Testis (tissue), 3 donors: ENCODE data around the gene PTPRD. TPM values are rescaled to one million over a fixed set of nuclear protein-coding genes. Genes with fewer than 3 reads are reported as not detected.

ENCODE experiments used
- DNase-seq: peaks from one replicate; pipeline ENCODE4 v3.0.0-alpha.2; 2019
- H3K27ac ChIP-seq, 2 donors: fragments of 200-600 bp; sonication (generic); one replicate each; pipeline ENCODE4 v1.5.1; 2019
- H3K27me3 ChIP-seq: fragments of 200-600 bp; sonication (generic); one replicate; pipeline ENCODE4 v1.5.1; 2019
- H3K36me3 ChIP-seq: fragments of 200-600 bp; sonication (generic); one replicate; pipeline ENCODE4 v1.5.1; 2017; ENCODE audit warnings: low read depth; ENCODE audit errors: missing control alignments
- H3K4me1 ChIP-seq: fragments of 200-600 bp; sonication (generic); one replicate; pipeline ENCODE4 v1.5.1; 2019
- H3K4me3 ChIP-seq, 2 donors: fragments of 200-600 bp; sonication (generic); one replicate each; pipeline ENCODE4 v1.5.1; 2017 to 2019
- H3K9me3 ChIP-seq: fragments of 200-600 bp; sonication (generic); one replicate; pipeline ENCODE4 v1.5.1; 2017
- CTCF ChIP-seq, 3 experiments: fragments of 450-650 bp in 2 of 3; fragments of 200-600 bp in 1 of 3; sonication (generic) in 1 of 3; IDR thresholded peaks; one replicate each; pipeline ENCODE4 v1.5.1; 2016 to 2019; ENCODE audit warnings: antibody characterized with exemption in 3 of 3, mild to moderate bottlenecking in 2 of 3, moderate library complexity in 1 of 3
- POLR2A ChIP-seq: fragments of 450-650 bp; IDR thresholded peaks from one replicate; pipeline ENCODE4 v1.6.1; 2017; ENCODE audit warnings: antibody characterized with exemption, mild to moderate bottlenecking, moderate library complexity
- WGBS, 2 donors: methylation state at CpG; one replicate each; pipeline ENCODE4 v1.1.5; 2018; 5-methylcytosine and 5-hydroxymethylcytosine counted together
- intact Hi-C: fragments of 100-400 bp; cut with DNase I; formaldehyde crosslinking; loops from one replicate; pipeline ENCODE4 v1.15.1; 2023; ENCODE audit warnings: low total_unique reads
- polyA plus RNA-seq: library from polyadenylated mRNA; stranded (reverse); fragments of 350-450 nt; fragmentation: Illumina TruSeq; extraction: RNeasy Lipid Tissue Mini Kit (QIAGEN cat#74804); gene quantifications from one replicate; pipeline ENCODE4 v1.2.3, GENCODE V29; 2014; ENCODE audit warnings: low read depth, low replicate concordance; ENCODE audit not compliant: insufficient read depth
- total RNA-seq, 2 donors: library from RNA; depleted of rRNA; stranded (reverse); fragments of >200 nt; gene quantifications; one replicate each; pipeline ENCODE4 v1.2.3, GENCODE V29; 2016

Gene PTPRD
- total and polyA plus RNA-seq, 3 donors from 2014 or later, result 15.4 to 33.6 (median 32.5) TPM

GRCh38 chr9:10447036-10447435 is 165.8 kb downstream of the PTPRD start:
- H3K27me3 ChIP-seq, result no peaks in the 10 kb centered on the region
- no peak for DNase-seq
- no peak overlapping the region for H3K4me3 ChIP-seq
- H3K27ac ChIP-seq, result no peak overlapping the region
- no peaks in the 10 kb centered on the region for H3K36me3 ChIP-seq
- H3K4me1 ChIP-seq, result no peaks in the 10 kb centered on the region
- H3K9me3 ChIP-seq, result no peaks in the 10 kb centered on the region
- WGBS, 2 donors, result 85 to 87% methylated on average over 3 of the region's 3 CpGs
- intact Hi-C loops, result no loop called here
- TF ChIP-seq CTCF (IDR thresholded peaks at IDR 0.05), result no peak

GRCh38 chr9:10443868-10444204 is 169.0 kb downstream of the PTPRD start:
- Histone ChIP-seq H3K9me3 (no peaks in the 10 kb centered on the region), H3K4me3 (no peak overlapping the region), H3K36me3 (no peaks in the 10 kb centered on the region), H3K27ac (no peak overlapping the region), H3K27me3 (no peaks in the 10 kb centered on the region), H3K4me1 (no peaks in the 10 kb centered on the region)
- DNase-seq, result no peak
- intact Hi-C loops, result no loop called here
- TF ChIP-seq CTCF (IDR thresholded peaks at IDR 0.05) (no peak), POLR2A (no peak)

- Histone ChIP-seq H3K27me3 (no peaks in the 10 kb centered on the region), H3K4me1 (no peaks in the 10 kb centered on the region), H3K4me3 (no peak overlapping the region), H3K36me3 (no peaks in the 10 kb centered on the region), H3K9me3 (no peaks in the 10 kb centered on the region), H3K27ac (no peak overlapping the region)
- no peak for DNase-seq
- intact Hi-C loops, result no loop called here
- no peak for TF ChIP-seq CTCF (IDR thresholded peaks at IDR 0.05)
- no peak for TF ChIP-seq POLR2A
- WGBS, 2 donors, result 76 to 80% methylated on average over 4 of the region's 4 CpGs
Measured at GRCh38 chr9:10443181-10443867, 169.5 kb downstream of the PTPRD start.

- no peak for DNase-seq
- Histone ChIP-seq H3K4me1 (no peaks in the 10 kb centered on the region), H3K27me3 (no peaks in the 10 kb centered on the region), H3K4me3 (no peak overlapping the region), H3K27ac (no peak overlapping the region), H3K9me3 (no peaks in the 10 kb centered on the region), H3K36me3 (no peaks in the 10 kb centered on the region)
- intact Hi-C loops, result no loop called here
- TF ChIP-seq POLR2A, result no peak
- TF ChIP-seq CTCF (IDR thresholded peaks at IDR 0.05), result no peak
- WGBS, 2 donors, result 65 to 73% methylated on average over 7 of the region's 7 CpGs
Measured at GRCh38 chr9:10438955-10439354, 173.8 kb downstream of the PTPRD start.

- Histone ChIP-seq H3K9me3 (no peaks in the 10 kb centered on the region), H3K4me1 (no peaks in the 10 kb centered on the region), H3K27me3 (no peaks in the 10 kb centered on the region), H3K27ac (no peak overlapping the region), H3K36me3 (no peaks in the 10 kb centered on the region), H3K4me3 (no peak overlapping the region)
- TF ChIP-seq CTCF (IDR thresholded peaks at IDR 0.05) (no peak), POLR2A (no peak)
- no peak for DNase-seq
- WGBS, 2 donors, result 74 to 86% methylated on average over 4 of the region's 4 CpGs
- intact Hi-C loops, result no loop called here
Measured at GRCh38 chr9:10436756-10437155, 176.0 kb downstream of the PTPRD start.
